Measurements from ENCODE around the gene SMARCB1.

Gene SMARCB1

GRCh38 chr22:23815541-23816155, 28.9 kb downstream of the SMARCB1 start:
- TF ChIP-seq CTCF (conservative IDR thresholded peaks at IDR 0.05; ENCODE audit: control insufficient read depth, insufficient read depth, low read depth, low read length) = no peak
- H3K4me3 ChIP-seq (ENCODE audit: control insufficient read depth, low read depth, low read length) = no peak overlapping the region
- no peak for DNase-seq (ENCODE audit: low read depth)

DNA sequence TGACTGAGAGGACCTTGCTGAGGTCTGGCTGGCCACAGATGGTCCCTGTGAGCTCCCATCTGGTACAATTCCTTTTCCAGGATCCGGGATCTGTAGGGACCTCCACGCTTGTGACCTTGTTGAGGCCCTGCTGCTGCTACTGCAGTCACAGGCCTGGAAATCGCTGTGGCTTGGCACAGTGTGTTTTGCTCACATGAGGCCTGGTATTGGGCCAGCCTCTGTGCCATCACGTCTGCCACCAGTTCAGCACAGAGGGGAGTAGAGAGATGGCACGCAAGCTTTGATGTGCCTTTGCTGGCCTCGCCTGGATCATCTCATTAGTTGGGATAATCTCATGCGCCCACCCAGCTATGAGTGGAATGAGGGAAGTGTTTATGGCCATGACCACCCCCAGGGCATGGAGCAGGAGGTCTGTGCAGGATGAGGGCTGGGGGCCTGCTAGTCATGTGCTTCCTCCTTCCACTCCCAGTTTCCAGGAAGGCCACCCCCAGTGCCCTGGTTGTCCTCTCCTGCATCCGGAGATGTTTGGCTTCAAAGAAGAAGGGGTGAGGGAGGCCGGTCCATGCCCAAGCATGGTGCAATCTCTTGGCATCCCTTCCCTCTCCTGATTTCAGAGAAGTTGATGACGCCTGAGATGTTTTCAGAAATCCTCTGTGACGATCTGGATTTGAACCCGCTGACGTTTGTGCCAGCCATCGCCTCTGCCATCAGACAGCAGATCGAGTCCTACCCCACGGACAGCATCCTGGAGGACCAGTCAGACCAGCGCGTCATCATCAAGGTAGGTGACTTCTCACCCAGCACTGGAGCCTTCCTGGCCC, 29.6 kb downstream of the SMARCB1 start:
- no peak for TF ChIP-seq CTCF (conservative IDR thresholded peaks at IDR 0.05; ENCODE audit: control insufficient read depth, insufficient read depth, low read depth, low read length)
- no peak overlapping the region for H3K4me3 ChIP-seq (ENCODE audit: control insufficient read depth, low read depth, low read length)
- no peak for DNase-seq (ENCODE audit: low read depth)

DNA sequence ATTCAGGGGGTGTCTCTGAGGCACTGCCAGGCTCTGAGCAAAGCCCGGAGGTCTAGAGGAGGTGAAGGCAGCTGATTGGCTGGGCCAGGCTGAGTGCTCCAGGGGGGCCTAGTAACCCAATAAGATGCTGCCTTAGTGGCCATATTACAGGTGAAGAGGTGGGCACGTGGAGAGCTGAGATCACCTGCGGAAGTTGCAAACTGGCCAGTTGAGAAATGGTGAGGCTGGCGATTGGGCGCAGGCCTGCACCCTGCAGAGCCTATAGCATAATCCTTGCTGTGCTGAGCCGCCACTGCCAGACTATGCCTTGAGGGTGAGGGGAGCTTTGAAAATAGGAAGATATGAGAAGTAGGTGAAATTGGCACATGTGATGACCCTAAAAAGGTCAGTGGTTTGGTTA, 30.4 kb downstream of the SMARCB1 start:
- TF ChIP-seq CTCF (conservative IDR thresholded peaks at IDR 0.05; ENCODE audit: control insufficient read depth, insufficient read depth, low read depth, low read length) = no peak
- no peak overlapping the region for H3K4me3 ChIP-seq (ENCODE audit: control insufficient read depth, low read depth, low read length)
- no peak for DNase-seq (ENCODE audit: low read depth)

GRCh38 chr22:23818541-23818940, 31.8 kb downstream of the SMARCB1 start:
- no peak for TF ChIP-seq CTCF (conservative IDR thresholded peaks at IDR 0.05; ENCODE audit: control insufficient read depth, insufficient read depth, low read depth, low read length)
- no peak overlapping the region for H3K4me3 ChIP-seq (ENCODE audit: control insufficient read depth, low read depth, low read length)
- DNase-seq (ENCODE audit: low read depth) = no peak

- no peak for DNase-seq (ENCODE audit: low read depth)
- no peak for TF ChIP-seq CTCF (conservative IDR thresholded peaks at IDR 0.05; ENCODE audit: control insufficient read depth, insufficient read depth, low read depth, low read length)
- H3K4me3 ChIP-seq (ENCODE audit: control insufficient read depth, low read depth, low read length) = no peak overlapping the region
Observed at GRCh38 chr22:23820748-23821211, 34.0 kb downstream of the SMARCB1 start.

DNA sequence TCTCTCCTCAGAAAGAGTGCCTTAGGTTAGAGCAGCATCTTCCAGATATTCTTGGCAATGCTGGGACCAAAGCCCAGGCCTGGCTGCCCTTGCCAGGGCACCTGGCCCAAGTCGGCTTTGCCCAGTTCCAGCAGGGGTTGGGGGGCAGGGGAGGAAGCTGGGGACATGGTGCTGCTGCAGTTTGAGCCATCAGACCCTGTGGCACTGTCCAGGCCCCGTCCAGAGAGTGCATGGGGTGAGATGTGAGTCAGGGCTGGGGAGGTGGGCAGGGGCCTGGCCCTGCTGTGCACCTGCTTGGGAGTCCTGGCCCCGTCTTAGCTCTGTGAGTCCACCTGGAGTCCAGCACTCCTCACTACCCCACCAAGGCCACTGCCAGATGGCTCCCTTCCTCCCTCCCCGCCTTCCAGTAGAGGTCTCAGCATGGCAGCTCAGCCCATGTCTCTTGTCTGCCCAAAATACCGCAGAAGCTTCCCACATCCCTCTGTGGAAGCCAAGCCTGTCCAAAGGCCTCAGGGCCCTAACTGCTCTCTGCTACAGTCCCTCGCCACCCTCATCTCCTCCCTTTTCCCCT, 35.4 kb downstream of the SMARCB1 start:
- no peak overlapping the region for H3K4me3 ChIP-seq (ENCODE audit: control insufficient read depth, low read depth, low read length)
- no peak for TF ChIP-seq CTCF (conservative IDR thresholded peaks at IDR 0.05; ENCODE audit: control insufficient read depth, insufficient read depth, low read depth, low read length)
- DNase-seq (ENCODE audit: low read depth) = no peak
